Measurements from ENCODE around the gene IMP4.

Gene IMP4

GRCh38 chr2:130345091-130345490 is 2.4 kb downstream of the IMP4 start:
- H3K4me1 ChIP-seq (ENCODE audit: insufficient read depth, low read length, severe bottlenecking), result peaks cover 72% of the 10 kb centered on the region
- peaks cover 18% of the 10 kb centered on the region for H3K79me2 ChIP-seq (ENCODE audit: insufficient read depth, low read length)
- peaks cover 76% of the 10 kb centered on the region for H3K36me3 ChIP-seq (ENCODE audit: insufficient read depth, low read length)

GRCh38 chr2:130345611-130346010 is 2.9 kb downstream of the IMP4 start:
- peak overlapping the region; percentile 91 for H3K4me3 ChIP-seq (ENCODE audit: low read depth, low read length, poor library complexity, severe bottlenecking)
- H3K36me3 ChIP-seq (ENCODE audit: insufficient read depth, low read length), result peaks cover 76% of the 10 kb centered on the region
- TF ChIP-seq EZH2 (IDR thresholded peaks at IDR 0.05; ENCODE audit: borderline replicate concordance, low read length) (no peak), CTCF (IDR thresholded peaks at IDR 0.05; ENCODE audit: low read length) (no peak)
- peaks cover 72% of the 10 kb centered on the region for H3K4me1 ChIP-seq (ENCODE audit: insufficient read depth, low read length, severe bottlenecking)
- peak overlapping the region; percentile 63 for H3K4me2 ChIP-seq (ENCODE audit: low read length)
- no peaks in the 10 kb centered on the region for H3K27me3 ChIP-seq (ENCODE audit: insufficient read depth, low read length)
- peaks cover 18% of the 10 kb centered on the region for H3K79me2 ChIP-seq (ENCODE audit: insufficient read depth, low read length)
- H3K9ac ChIP-seq (ENCODE audit: low read length), result peak overlapping the region; percentile 97; the same call in 1 of the 2 replicates
- no peak overlapping the region for H2AFZ ChIP-seq (ENCODE audit: low read length)
- no peaks in the 10 kb centered on the region for H3K9me2 ChIP-seq (ENCODE audit: low read depth, low read length)
- peaks cover 3% of the 10 kb centered on the region; the same call in 1 of the 2 replicates for H3F3A ChIP-seq (ENCODE audit: insufficient read depth, low read length)
- H3K27ac ChIP-seq (ENCODE audit: low read depth, low read length, poor library complexity, severe bottlenecking), result peak overlapping the region; percentile 99
- H4K20me1 ChIP-seq (ENCODE audit: insufficient read depth, low read length), result no peaks in the 10 kb centered on the region
- no peaks in the 10 kb centered on the region for H3K9me3 ChIP-seq (ENCODE audit: low read length)

More at GRCh38 chr2:130345091-130345490, 2.4 kb downstream of the IMP4 start:
- Histone ChIP-seq H3K27ac (ENCODE audit: low read depth, low read length, poor library complexity, severe bottlenecking) (peak overlapping the region; percentile 99), H3F3A (ENCODE audit: insufficient read depth, low read length) (peaks cover 3% of the 10 kb centered on the region; the same call in 1 of the 2 replicates), H3K4me3 (ENCODE audit: low read depth, low read length, poor library complexity, severe bottlenecking) (peak overlapping the region; percentile 91), H3K4me2 (ENCODE audit: low read length) (peak overlapping the region; percentile 63), H3K9me2 (ENCODE audit: low read depth, low read length) (no peaks in the 10 kb centered on the region), H3K9ac (ENCODE audit: low read length) (peak overlapping the region; percentile 97), H2AFZ (ENCODE audit: low read length) (no peak overlapping the region), H3K9me3 (ENCODE audit: low read length) (no peaks in the 10 kb centered on the region), H3K27me3 (ENCODE audit: insufficient read depth, low read length) (no peaks in the 10 kb centered on the region), H4K20me1 (ENCODE audit: insufficient read depth, low read length) (no peaks in the 10 kb centered on the region)
- TF ChIP-seq EZH2 (IDR thresholded peaks at IDR 0.05; ENCODE audit: borderline replicate concordance, low read length) (no peak), CTCF (IDR thresholded peaks at IDR 0.05; ENCODE audit: low read length) (no peak)

- no peaks in the 10 kb centered on the region for H3K9me3 ChIP-seq (ENCODE audit: low read length)
- TF ChIP-seq EZH2 (IDR thresholded peaks at IDR 0.05; ENCODE audit: borderline replicate concordance, low read length), result no peak
- no peak for TF ChIP-seq CTCF (IDR thresholded peaks at IDR 0.05; ENCODE audit: low read length)
- H3K4me1 ChIP-seq (ENCODE audit: insufficient read depth, low read length, severe bottlenecking), result peaks cover 72% of the 10 kb centered on the region
- H3F3A ChIP-seq (ENCODE audit: insufficient read depth, low read length), result peaks cover 3% of the 10 kb centered on the region; the same call in 1 of the 2 replicates
- no peaks in the 10 kb centered on the region for H4K20me1 ChIP-seq (ENCODE audit: insufficient read depth, low read length)
- H3K4me2 ChIP-seq (ENCODE audit: low read length), result peak overlapping the region; percentile 63
- no peaks in the 10 kb centered on the region for H3K9me2 ChIP-seq (ENCODE audit: low read depth, low read length)
- H3K9ac ChIP-seq (ENCODE audit: low read length), result peak overlapping the region; percentile 97
- H3K79me2 ChIP-seq (ENCODE audit: insufficient read depth, low read length), result peaks cover 18% of the 10 kb centered on the region
- peaks cover 74% of the 10 kb centered on the region for H3K36me3 ChIP-seq (ENCODE audit: insufficient read depth, low read length)
- H3K4me3 ChIP-seq (ENCODE audit: low read depth, low read length, poor library complexity, severe bottlenecking), result peak overlapping the region; percentile 91
- no peaks in the 10 kb centered on the region for H3K27me3 ChIP-seq (ENCODE audit: insufficient read depth, low read length)
- H3K27ac ChIP-seq (ENCODE audit: low read depth, low read length, poor library complexity, severe bottlenecking), result peak overlapping the region; percentile 99
- no peak overlapping the region for H2AFZ ChIP-seq (ENCODE audit: low read length)
Observed at GRCh38 chr2:130346041-130346740, 3.5 kb downstream of the IMP4 start.
